AG09309 (cell line): Measurements from ENCODE around the gene UFD1.

Source experiments
- DNase-seq: peaks from one replicate; pipeline ENCODE4 v3.0.0-alpha.2; 2010; ENCODE audit warnings: low read depth
- H3K4me3 ChIP-seq: 2 replicates; pipeline ENCODE4 v1.5.1; 2011; ENCODE audit warnings: mild to moderate bottlenecking, low read depth, low read length, moderate library complexity; ENCODE audit not compliant: control insufficient read depth
- CTCF ChIP-seq: IDR thresholded peaks from 2 replicates; pipeline ENCODE4 v1.5.1; 2011; ENCODE audit warnings: mild to moderate bottlenecking, low read depth, low read length, inconsistent platforms; ENCODE audit not compliant: insufficient read depth, control insufficient read depth; ENCODE audit errors: missing control alignments

The UFD1 gene

GRCh38 chr22:19497245-19497644 lies 18.3 kb upstream of the UFD1 start:
- TF ChIP-seq CTCF = no peak
- peak; percentile 46 for DNase-seq
- no peak overlapping the region for H3K4me3 ChIP-seq

DNA sequence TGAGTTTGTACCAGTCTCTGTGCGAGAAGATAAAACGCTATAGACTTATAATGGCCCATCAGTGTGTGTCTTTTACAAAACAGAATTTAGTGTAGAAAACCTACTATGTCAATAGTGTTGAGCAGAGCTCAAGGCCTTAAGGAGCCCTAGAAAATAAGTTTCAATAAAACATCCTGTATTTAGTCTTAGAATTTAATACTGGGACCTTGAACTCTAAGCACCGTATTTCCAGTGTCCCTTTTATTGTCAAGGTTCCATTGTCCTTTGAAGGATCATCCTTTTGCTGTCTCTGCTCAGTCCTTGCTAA lies 17.3 kb upstream of the UFD1 start:
- DNase-seq = no peak
- no peak overlapping the region for H3K4me3 ChIP-seq
- TF ChIP-seq CTCF = no peak

DNA sequence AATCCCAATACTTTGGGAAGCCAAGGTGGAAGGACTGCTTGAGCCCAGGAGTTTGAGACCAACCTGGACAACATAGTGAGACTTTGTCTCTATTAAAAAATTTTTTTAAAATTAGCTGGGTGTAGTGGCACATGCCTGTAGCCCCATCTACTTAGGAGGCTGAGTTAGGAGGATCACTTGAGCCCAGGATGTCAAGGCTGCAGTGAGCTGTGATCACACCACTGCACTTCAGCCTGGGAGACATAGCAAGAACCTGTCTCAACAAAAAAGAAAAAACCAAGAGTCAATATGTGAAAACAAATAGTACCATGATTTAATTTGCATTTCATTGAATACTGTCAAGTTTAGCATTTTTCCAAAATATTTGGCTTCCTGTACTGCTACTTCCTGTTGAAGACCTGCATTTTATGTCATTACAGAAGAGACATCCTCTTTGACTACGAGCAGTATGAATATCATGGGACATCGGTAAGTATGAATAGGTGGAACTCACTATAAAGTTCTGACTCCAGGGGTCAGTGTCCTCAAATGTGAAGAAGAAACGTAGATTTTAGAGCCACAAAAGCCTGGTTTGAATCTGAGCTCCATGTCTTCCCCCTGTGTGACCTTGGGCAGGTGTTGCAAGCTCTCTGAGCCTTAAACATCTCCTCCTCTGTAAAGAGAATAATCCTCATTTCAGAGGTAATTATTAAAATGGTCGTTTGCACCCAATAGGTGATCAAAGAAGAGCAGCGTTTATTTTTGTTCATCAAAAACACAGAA lies 16.8 kb upstream of the UFD1 start:
- peak; percentile 10 for DNase-seq

DNA sequence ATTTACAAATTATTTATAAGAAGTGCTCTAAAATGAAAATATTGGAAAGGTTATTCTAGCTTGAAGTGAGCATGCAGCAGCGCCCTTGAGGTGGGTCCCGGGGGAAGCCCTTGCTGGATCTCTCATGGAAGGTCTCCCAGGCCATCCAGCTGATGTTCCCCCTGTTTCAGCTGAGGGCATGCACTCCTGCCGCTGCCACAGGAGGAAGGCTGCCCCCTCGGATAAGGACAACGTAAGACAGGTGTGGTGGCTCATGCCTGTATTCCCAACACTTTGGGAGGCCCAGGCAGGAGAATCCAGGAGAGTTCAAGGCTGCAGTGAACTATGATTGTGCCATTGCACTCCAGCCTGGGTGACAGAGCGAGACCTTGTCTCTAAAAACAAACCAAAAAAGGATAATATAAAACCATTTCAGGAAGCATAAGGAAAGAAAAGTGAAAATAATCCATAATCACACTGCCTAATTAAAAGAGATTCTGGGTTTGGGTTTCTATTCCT lies 15.7 kb upstream of the UFD1 start:
- TF ChIP-seq CTCF = no peak
- no peak for DNase-seq
- H3K4me3 ChIP-seq = no peak overlapping the region

More for the DNA sequence above, 16.8 kb upstream of the UFD1 start:
- H3K4me3 ChIP-seq = no peak overlapping the region
- peak; percentile 19 for TF ChIP-seq CTCF

- no peak for DNase-seq
- TF ChIP-seq CTCF = no peak
- H3K4me3 ChIP-seq = no peak overlapping the region
These were observed 15.1 kb upstream of the UFD1 start for GRCh38 chr22:19494001-19494560.

DNA sequence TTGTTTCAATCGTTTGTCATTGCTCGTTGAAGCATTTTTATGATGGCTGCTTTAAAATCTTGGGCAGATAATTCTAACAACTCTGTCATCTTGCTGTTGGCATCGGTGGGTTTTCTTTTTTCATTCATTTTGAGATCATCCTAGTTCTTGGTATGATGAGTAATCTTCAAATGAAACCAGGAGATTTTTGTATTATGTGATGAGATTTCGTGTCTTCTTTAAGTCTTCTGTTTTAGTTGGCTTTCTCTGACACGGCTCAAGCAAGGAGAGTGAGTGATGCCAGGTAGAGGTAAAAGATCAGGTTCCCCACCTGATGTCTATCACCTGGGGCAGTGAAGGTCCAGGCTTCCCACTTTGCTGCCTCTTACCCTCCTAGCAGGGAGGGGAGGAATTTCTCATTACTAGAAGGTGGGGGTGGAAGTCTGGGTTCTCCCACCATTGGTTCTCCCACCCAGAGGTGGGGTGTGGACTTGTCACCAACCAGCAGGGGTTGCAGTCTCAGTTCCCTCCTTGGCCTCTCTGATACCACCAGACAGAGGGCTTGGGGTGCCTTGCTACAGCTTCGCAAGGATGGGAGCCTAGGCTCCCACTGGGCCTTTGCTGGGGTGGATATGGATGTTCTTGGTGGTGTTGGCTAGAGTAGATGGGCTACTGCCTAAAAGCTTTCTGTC lies 13.6 kb upstream of the UFD1 start:
- H3K4me3 ChIP-seq = no peak overlapping the region
- DNase-seq = no peak
- no peak for TF ChIP-seq CTCF
